Neutrophil (primary cell): Measurements from ENCODE around the gene CHIC2.

Experiments used
- H3K27ac ChIP-seq: fragments of 200-600 bp; sonication (generic); 2 replicates; pipeline ENCODE4 v1.5.1; 2016; ENCODE audit warnings: mild to moderate bottlenecking, moderate library complexity
- H3K27me3 ChIP-seq: fragments of 200-600 bp; sonication (generic); 2 replicates; pipeline ENCODE4 v1.6.0; 2016; ENCODE audit warnings: mild to moderate bottlenecking
- H3K36me3 ChIP-seq: fragments of 200-600 bp; sonication (generic); 2 replicates; pipeline ENCODE4 v1.5.1; 2017
- H3K4me1 ChIP-seq, 2 experiments: fragments of 200-600 bp in 1 of 2; sonication (generic) in 1 of 2; 1 replicate in 1 of 2; 2 replicates in 1 of 2; pipeline versions ENCODE4 v1.5.1 to v1.6.1; 2013 to 2016; ENCODE audit warnings: low read depth in 1 of 2, low read length in 1 of 2, mild to moderate bottlenecking in 1 of 2, moderate library complexity in 1 of 2; ENCODE audit not compliant: control insufficient read depth in 1 of 2, insufficient read depth in 1 of 2
- H3K4me3 ChIP-seq, 2 experiments: fragments of 200-600 bp in 1 of 2; sonication (generic) in 1 of 2; 1 replicate in 1 of 2; 2 replicates in 1 of 2; pipeline ENCODE4 v1.5.1; 2013 to 2016; ENCODE audit warnings: low read depth in 1 of 2, low read length in 1 of 2, mild to moderate bottlenecking in 1 of 2, moderate library complexity in 1 of 2
- H3K9me3 ChIP-seq: fragments of 200-600 bp; sonication (generic); 2 replicates; pipeline ENCODE4 v1.5.1; 2016
- TF ChIP-seq, protein P1 (sequence below): fragments of 200-600 bp; sonication (generic); IDR thresholded peaks from 2 replicates; pipeline ENCODE4 v1.5.1; 2016; ENCODE audit warnings: antibody characterized with exemption

CHIC2 gene

DNA sequence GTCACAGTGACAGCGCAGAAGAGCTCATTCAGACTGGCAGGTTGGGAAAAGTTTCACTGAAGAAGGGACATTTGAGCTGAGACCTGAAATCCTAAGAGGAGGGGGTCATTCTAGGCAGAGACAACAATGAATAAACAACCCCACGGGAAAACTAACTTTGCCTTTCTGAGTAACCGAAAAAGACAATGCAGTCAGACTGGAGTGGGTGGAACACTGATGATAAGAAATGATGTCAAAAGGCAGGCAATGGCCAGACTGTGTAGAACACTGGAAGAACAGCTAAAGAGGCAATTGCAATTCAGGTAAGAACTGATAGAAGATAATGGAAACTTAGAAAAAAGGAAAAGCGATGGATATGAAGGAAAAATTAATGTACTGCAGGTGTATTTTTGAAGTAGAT is 73.8 kb downstream of the CHIC2 start:
- TF ChIP-seq, protein P1, sequence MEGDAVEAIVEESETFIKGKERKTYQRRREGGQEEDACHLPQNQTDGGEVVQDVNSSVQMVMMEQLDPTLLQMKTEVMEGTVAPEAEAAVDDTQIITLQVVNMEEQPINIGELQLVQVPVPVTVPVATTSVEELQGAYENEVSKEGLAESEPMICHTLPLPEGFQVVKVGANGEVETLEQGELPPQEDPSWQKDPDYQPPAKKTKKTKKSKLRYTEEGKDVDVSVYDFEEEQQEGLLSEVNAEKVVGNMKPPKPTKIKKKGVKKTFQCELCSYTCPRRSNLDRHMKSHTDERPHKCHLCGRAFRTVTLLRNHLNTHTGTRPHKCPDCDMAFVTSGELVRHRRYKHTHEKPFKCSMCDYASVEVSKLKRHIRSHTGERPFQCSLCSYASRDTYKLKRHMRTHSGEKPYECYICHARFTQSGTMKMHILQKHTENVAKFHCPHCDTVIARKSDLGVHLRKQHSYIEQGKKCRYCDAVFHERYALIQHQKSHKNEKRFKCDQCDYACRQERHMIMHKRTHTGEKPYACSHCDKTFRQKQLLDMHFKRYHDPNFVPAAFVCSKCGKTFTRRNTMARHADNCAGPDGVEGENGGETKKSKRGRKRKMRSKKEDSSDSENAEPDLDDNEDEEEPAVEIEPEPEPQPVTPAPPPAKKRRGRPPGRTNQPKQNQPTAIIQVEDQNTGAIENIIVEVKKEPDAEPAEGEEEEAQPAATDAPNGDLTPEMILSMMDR: no peak
- Histone ChIP-seq H3K27ac (no peak overlapping the region), H3K4me3 (no peak overlapping the region), H3K27me3 (no peaks in the 10 kb centered on the region), H3K9me3 (no peaks in the 10 kb centered on the region), H3K36me3 (no peaks in the 10 kb centered on the region), H3K4me1 (peaks cover 22 to 27% of the 10 kb centered on the region in 2 experiments)

DNA sequence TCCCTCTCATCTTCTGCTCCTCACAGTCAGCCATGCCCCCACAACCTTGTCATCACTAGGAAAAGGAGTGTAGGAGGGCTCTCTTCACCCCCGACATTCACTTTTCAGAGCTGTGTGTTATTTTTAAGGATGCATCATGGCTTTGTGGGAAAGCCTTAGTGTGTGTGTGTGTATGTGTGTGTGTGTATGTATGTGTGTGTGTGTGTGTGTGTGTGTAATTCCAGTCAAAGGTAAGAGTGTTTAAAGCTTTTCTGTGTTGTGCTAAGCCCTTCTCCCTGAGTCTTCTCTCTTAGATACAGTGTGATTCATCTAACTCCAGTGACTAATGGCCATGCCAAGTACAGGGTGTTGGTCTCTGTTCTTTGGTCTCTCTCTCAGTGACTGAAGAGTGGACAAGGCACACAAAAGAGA is 76.6 kb downstream of the CHIC2 start:
- H3K4me1 ChIP-seq: peaks cover 1 to 8% of the 10 kb centered on the region in 2 experiments
- TF ChIP-seq, protein P1: no peak
- H3K27ac ChIP-seq: no peak overlapping the region
- no peaks in the 10 kb centered on the region for H3K27me3 ChIP-seq
- no peaks in the 10 kb centered on the region for H3K36me3 ChIP-seq
- H3K9me3 ChIP-seq: no peaks in the 10 kb centered on the region
- H3K4me3 ChIP-seq: no peak overlapping the region

DNA sequence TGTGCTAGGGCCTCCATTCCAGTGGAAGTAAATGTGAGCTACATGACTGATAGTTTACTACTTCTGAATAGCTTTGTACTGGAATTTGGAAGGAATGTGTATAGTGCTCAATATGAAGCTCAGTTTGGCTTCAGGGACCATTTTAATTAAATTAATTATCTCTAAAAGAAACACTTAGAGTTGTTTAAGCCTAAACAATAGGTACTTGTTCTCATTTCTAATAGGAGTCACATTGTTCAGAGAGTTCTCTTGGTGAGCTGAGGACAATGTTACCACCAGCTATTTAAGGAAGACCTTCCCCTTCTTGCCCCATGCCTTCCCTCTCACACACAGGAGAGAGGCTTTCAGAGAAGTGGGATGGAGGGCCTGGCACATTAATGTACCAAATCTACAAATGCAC is 78.3 kb downstream of the CHIC2 start:
- H3K4me1 ChIP-seq: no peaks in the 10 kb centered on the region
- TF ChIP-seq, protein P1: no peak
- no peak overlapping the region for H3K4me3 ChIP-seq
- H3K27me3 ChIP-seq: no peaks in the 10 kb centered on the region
- no peak overlapping the region for H3K27ac ChIP-seq
- no peaks in the 10 kb centered on the region for H3K9me3 ChIP-seq
- H3K36me3 ChIP-seq: no peaks in the 10 kb centered on the region

DNA sequence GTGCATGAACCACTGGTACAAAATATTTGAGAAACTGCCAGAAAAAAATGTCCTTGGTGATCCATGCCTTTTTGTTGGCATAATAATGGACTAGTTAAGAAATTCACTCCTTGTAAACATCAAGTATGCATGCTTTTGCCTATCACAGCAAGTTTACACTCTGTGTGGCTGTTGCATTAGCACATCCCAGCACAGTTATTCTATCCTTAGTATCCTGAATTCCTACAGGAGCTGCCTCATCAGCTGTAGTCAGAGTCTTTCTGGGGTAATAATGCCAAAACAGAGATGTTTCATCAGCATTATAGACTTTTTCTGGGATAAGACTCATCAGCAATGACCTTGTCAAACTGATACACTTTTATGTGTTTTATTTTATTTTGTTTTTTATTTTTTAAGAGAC is 82.8 kb downstream of the CHIC2 start:
- Histone ChIP-seq H3K4me3 (no peak overlapping the region), H3K9me3 (no peaks in the 10 kb centered on the region), H3K27me3 (no peaks in the 10 kb centered on the region), H3K36me3 (no peaks in the 10 kb centered on the region), H3K27ac (no peak overlapping the region), H3K4me1 (no peaks in the 10 kb centered on the region)
- TF ChIP-seq, protein P1: no peak

DNA sequence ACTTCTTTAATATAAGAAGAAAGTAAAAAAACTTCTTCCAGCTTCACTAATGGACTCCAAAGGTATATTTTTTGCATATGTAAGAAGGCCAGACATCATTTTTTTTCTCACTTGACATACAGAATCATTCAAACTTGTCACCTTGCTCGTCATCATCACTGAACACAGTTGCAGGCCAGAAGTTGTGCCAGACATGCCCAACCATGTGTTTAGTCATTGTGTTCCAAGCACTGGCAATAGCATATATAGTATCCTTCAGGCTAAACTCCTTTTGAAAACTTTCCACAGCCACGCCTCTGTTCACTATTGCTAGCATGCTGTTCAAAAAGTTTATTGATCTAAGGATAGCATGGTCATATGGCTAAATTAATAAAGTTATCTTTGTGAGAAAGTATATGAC is 83.3 kb downstream of the CHIC2 start:
- Histone ChIP-seq H3K27me3 (no peaks in the 10 kb centered on the region), H3K9me3 (no peaks in the 10 kb centered on the region), H3K36me3 (no peaks in the 10 kb centered on the region), H3K4me3 (no peak overlapping the region), H3K27ac (no peak overlapping the region), H3K4me1 (no peaks in the 10 kb centered on the region)
- TF ChIP-seq, protein P1: no peak

DNA sequence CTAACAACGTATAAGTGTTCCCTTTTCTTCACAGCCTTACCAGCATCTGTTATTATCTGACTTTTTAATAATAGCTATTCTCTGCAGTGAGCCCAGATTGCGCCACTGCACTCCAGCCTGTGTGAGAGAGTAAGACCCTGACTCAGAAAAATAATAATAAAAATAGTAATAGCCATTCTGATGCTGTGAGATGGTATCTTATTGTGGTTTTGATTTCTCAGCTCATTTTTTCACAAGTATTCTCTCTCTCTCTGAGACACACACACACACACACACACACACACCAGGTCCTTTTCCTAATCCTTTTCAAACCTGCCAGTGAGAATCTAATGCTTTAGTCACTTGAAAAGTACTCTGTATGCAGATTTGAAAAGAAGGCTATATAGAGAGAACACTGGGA is 89.8 kb downstream of the CHIC2 start:
- Histone ChIP-seq H3K4me3 (no peak overlapping the region), H3K4me1 (no peaks in the 10 kb centered on the region), H3K9me3 (no peaks in the 10 kb centered on the region), H3K36me3 (no peaks in the 10 kb centered on the region), H3K27ac (no peak overlapping the region), H3K27me3 (no peaks in the 10 kb centered on the region)
- TF ChIP-seq, protein P1: no peak
